ENCODE measurements around the gene MAP2. TPM values are rescaled to one million over a fixed set of nuclear protein-coding genes. Genes with fewer than 3 reads are reported as not detected.

Gene MAP2
- total and polyA plus RNA-seq, 4 donors, result 215 to 669 (median 469) TPM

DNA sequence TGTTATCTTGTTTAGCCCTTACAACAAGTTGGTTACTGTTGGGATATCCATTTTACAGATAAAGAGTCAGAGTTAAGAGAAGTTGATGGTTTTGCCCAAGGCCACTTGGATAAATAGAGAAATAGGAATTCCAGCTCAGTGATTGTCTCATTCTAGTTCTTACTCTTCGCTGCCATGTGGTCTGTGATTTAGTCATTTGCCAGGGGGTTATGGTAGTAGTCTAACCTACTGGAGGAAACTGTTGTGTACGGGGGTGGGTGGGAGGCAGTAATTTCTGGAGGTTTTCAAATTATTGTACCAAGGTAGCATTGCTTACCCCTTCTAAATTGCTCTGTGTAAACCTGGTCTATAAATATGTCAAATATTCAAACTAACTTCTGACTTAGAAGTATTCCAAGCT lies 110.4 kb downstream of the MAP2 start:
- no peaks in the 10 kb centered on the region for H3K4me1 ChIP-seq (ENCODE audit: control insufficient read depth, insufficient read depth, low read length)
- H3K36me3 ChIP-seq (ENCODE audit: control insufficient read depth, insufficient read depth, low read length), result no peaks in the 10 kb centered on the region
- H3K27me3 ChIP-seq (ENCODE audit: control insufficient read depth, insufficient read depth, low read length), result no peaks in the 10 kb centered on the region
- H3K27ac ChIP-seq (ENCODE audit: low read depth, low read length), result no peak overlapping the region
- DNase-seq (ENCODE audit: low read depth in 4 of 6, low spot score in 6 of 6), result no peak
- no peak overlapping the region for H3K4me3 ChIP-seq (ENCODE audit: low read depth, low read length)
- WGBS (ENCODE audit: insufficient coverage), result 67% methylated on average over 1 of the region's 2 CpGs
- no peaks in the 10 kb centered on the region for H3K9me3 ChIP-seq (ENCODE audit: control insufficient read depth, insufficient read depth, low read length)

DNA sequence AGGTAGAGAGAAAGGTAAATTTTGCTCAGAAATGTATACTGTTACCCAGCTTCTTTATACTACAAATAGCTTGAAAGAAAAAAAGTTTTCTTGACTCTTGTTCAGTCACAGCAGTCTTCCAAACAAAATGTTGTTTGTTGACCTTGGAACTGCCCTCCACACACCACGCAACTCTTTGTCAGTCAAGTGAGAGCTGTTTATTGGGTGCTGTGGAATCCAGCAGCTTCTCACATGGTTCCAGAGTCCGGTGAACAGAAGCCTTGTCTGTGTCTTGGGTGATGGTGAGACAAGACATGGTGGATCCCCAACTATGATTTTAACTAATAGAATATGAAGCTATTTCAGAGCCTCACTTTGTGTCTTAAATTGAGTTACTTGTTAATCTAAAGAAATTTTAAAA lies 112.5 kb downstream of the MAP2 start:
- WGBS (ENCODE audit: insufficient coverage), result no CpG with 5 or more reads among the region's 2 CpGs
- no peak for DNase-seq (ENCODE audit: low read depth in 4 of 6, low spot score in 6 of 6)
- Histone ChIP-seq H3K9me3 (ENCODE audit: control insufficient read depth, insufficient read depth, low read length) (no peaks in the 10 kb centered on the region), H3K4me3 (ENCODE audit: low read depth, low read length) (no peak overlapping the region), H3K36me3 (ENCODE audit: control insufficient read depth, insufficient read depth, low read length) (peaks cover 5% of the 10 kb centered on the region), H3K27ac (ENCODE audit: low read depth, low read length) (no peak overlapping the region), H3K4me1 (ENCODE audit: control insufficient read depth, insufficient read depth, low read length) (no peaks in the 10 kb centered on the region), H3K27me3 (ENCODE audit: control insufficient read depth, insufficient read depth, low read length) (no peaks in the 10 kb centered on the region)

DNA sequence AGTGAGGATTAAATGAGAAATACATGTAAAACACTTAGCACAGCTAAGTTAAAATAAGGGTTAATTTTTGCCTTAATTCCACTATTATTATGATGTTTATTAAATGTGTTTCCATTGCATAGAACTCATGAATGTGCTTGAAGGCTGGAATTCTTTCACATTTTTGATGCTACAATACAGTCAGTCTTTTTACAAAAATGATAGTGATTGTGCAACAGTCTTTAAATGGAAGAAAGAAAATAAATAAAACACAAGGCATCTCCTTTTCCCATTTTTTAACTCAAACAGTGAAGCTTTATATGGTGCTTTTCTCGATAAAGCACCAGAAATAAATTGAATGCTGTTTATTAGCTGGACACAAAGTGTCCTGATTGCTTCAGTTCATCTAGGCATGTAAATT lies 123.9 kb downstream of the MAP2 start:
- H3K9me3 ChIP-seq (ENCODE audit: control insufficient read depth, insufficient read depth, low read length), result no peaks in the 10 kb centered on the region
- no peak for DNase-seq (ENCODE audit: low read depth in 4 of 6, low spot score in 6 of 6)
- WGBS (ENCODE audit: insufficient coverage), result no CpG with 5 or more reads among the region's 1 CpG

DNA sequence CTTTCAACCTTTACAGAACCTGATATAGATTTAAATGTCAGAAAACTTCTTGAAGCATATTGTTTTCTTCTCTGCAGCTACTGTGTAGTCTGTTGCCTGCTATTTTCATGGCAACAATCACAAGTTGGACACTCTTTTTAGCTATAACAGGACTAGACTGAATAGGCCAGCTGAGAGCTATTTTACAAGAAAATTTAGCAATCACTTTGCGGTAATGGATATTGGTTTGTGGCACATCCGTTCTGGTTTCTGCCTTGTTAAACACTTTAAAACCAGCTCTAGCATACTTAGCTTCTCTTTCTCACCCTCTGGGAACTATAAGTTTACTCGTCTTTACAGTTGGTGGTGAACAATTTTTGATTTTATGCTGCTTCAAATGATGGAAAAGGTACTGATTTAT lies 125.7 kb downstream of the MAP2 start:
- WGBS (ENCODE audit: insufficient coverage), result no CpG with 5 or more reads among the region's 3 CpGs
- Histone ChIP-seq H3K9me3 (ENCODE audit: control insufficient read depth, insufficient read depth, low read length) (no peaks in the 10 kb centered on the region), H3K27me3 (ENCODE audit: control insufficient read depth, insufficient read depth, low read length) (no peaks in the 10 kb centered on the region), H3K4me1 (ENCODE audit: control insufficient read depth, insufficient read depth, low read length) (no peaks in the 10 kb centered on the region), H3K4me3 (ENCODE audit: low read depth, low read length) (no peak overlapping the region), H3K36me3 (ENCODE audit: control insufficient read depth, insufficient read depth, low read length) (no peaks in the 10 kb centered on the region), H3K27ac (ENCODE audit: low read depth, low read length) (no peak overlapping the region)
- DNase-seq (ENCODE audit: low read depth in 4 of 6, low spot score in 6 of 6), result peak in 1 of 6 donors; percentile 84

More for the DNA sequence above, 123.9 kb downstream of the MAP2 start:
- no peak overlapping the region for H3K4me3 ChIP-seq (ENCODE audit: low read depth, low read length)
- H3K27me3 ChIP-seq (ENCODE audit: control insufficient read depth, insufficient read depth, low read length), result no peaks in the 10 kb centered on the region
- peak overlapping the region; percentile 70 for H3K27ac ChIP-seq (ENCODE audit: low read depth, low read length)
- no peaks in the 10 kb centered on the region for H3K4me1 ChIP-seq (ENCODE audit: control insufficient read depth, insufficient read depth, low read length)
- H3K36me3 ChIP-seq (ENCODE audit: control insufficient read depth, insufficient read depth, low read length), result no peaks in the 10 kb centered on the region

DNA sequence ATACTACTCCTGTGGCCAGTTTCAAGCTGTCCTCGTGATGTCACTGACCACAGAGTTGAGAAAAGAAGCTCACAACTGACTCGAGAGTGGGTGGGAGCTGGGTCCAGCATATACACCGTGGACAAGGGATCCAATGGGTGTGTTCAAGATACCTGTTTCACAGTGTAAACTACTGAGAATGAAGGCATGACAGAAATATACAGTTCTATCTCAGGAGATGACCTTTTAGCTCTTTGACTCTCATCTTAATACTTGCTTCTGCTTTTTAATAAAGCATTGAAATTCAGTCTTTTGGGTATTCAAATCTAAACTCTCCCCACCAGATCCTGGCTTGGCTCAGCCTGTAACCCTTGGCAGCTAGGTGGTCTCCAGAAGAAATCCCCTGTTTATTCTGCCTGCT lies 130.1 kb downstream of the MAP2 start:
- 86% methylated on average over 3 of the region's 3 CpGs for WGBS (ENCODE audit: insufficient coverage)
- H3K36me3 ChIP-seq (ENCODE audit: control insufficient read depth, insufficient read depth, low read length), result no peaks in the 10 kb centered on the region
- no peak overlapping the region for H3K4me3 ChIP-seq (ENCODE audit: low read depth, low read length)
- H3K9me3 ChIP-seq (ENCODE audit: control insufficient read depth, insufficient read depth, low read length), result no peaks in the 10 kb centered on the region
- H3K27ac ChIP-seq (ENCODE audit: low read depth, low read length), result no peak overlapping the region
- no peak for DNase-seq (ENCODE audit: low read depth in 4 of 6, low spot score in 6 of 6)
- no peaks in the 10 kb centered on the region for H3K4me1 ChIP-seq (ENCODE audit: control insufficient read depth, insufficient read depth, low read length)
- H3K27me3 ChIP-seq (ENCODE audit: control insufficient read depth, insufficient read depth, low read length), result no peaks in the 10 kb centered on the region

DNA sequence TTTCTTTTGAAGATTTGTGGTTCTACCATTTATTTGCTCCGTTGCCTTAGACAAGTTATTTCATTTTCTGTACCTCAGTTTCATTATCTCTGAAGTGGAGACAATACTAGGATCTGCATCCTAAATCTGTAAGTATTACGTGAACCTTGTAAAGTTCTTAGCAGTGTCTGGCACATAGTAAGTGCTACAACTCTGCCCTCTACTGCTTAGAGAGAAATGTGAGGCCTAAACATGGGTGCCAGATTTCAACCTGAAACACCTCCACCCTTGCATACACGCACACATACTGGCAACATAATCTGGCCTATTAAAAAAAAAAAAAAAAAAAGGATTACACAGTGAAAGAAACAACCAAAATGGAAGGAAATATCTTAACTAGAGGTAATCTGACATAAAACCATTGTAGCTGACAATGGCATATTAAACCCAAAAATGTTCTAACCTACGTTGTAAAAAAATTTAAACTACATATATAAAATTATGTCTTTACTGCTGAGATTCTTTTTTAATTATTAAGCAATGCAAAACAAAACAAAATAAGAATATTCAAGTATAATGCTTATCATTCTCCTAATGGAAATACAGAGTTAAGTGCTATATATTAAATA lies 132.6 kb downstream of the MAP2 start:
- Histone ChIP-seq H3K27ac (ENCODE audit: low read depth, low read length) (no peak overlapping the region), H3K36me3 (ENCODE audit: control insufficient read depth, insufficient read depth, low read length) (no peaks in the 10 kb centered on the region), H3K27me3 (ENCODE audit: control insufficient read depth, insufficient read depth, low read length) (no peaks in the 10 kb centered on the region), H3K4me3 (ENCODE audit: low read depth, low read length) (no peak overlapping the region), H3K9me3 (ENCODE audit: control insufficient read depth, insufficient read depth, low read length) (no peaks in the 10 kb centered on the region), H3K4me1 (ENCODE audit: control insufficient read depth, insufficient read depth, low read length) (no peaks in the 10 kb centered on the region)
- WGBS (ENCODE audit: insufficient coverage), result 78% methylated on average over 1 of the region's 4 CpGs
- DNase-seq (ENCODE audit: low read depth in 4 of 6, low spot score in 6 of 6), result peak in 2 of 6 donors; percentile 45 to 47

DNA sequence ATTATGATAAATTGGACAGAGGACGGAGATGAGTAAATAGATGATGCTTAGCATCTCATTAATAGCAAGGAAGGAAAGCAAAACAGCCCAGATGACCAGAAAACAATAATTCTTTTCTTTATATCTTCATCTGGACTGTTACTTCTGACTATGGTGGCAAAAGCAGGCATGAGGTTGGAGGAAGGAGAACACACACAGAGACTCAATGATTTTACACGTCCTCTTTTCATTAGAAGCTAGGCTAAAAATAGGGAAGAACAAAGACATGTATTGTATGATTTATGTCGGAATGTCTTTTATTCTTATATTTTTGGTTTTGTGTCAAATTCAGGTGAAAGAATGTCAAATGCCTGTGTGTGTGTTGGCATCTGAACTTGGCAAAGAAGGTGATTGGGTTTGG lies 137.1 kb downstream of the MAP2 start:
- Histone ChIP-seq H3K9me3 (ENCODE audit: control insufficient read depth, insufficient read depth, low read length) (no peaks in the 10 kb centered on the region), H3K27me3 (ENCODE audit: control insufficient read depth, insufficient read depth, low read length) (no peaks in the 10 kb centered on the region), H3K27ac (ENCODE audit: low read depth, low read length) (no peak overlapping the region), H3K4me3 (ENCODE audit: low read depth, low read length) (no peak overlapping the region), H3K36me3 (ENCODE audit: control insufficient read depth, insufficient read depth, low read length) (no peaks in the 10 kb centered on the region), H3K4me1 (ENCODE audit: control insufficient read depth, insufficient read depth, low read length) (no peaks in the 10 kb centered on the region)
- WGBS (ENCODE audit: insufficient coverage), result no CpG with 5 or more reads among the region's 3 CpGs
- DNase-seq (ENCODE audit: low read depth in 4 of 6, low spot score in 6 of 6), result no peak

DNA sequence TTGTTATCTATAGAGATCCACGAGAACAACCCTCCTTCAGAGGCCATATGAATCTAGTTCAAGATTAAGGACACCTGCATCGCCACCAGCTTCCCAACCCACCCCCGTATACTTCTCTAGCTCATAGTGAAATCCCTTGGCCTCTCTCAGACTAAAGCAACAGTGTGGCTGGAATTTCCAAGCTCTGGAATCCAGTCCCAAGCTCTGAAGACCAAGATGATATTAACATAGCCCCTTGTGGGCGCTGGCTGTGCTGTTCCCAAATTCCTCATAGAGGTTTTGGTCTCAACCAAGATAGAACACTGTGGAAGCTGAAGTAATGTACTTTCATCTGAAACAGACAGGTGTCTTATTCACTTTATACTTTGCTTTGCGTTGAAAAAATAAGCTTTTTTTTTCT lies 139.6 kb downstream of the MAP2 start:
- DNase-seq (ENCODE audit: low read depth in 4 of 6, low spot score in 6 of 6), result no peak
- Histone ChIP-seq H3K9me3 (ENCODE audit: control insufficient read depth, insufficient read depth, low read length) (no peaks in the 10 kb centered on the region), H3K36me3 (ENCODE audit: control insufficient read depth, insufficient read depth, low read length) (no peaks in the 10 kb centered on the region), H3K4me3 (ENCODE audit: low read depth, low read length) (no peak overlapping the region), H3K27me3 (ENCODE audit: control insufficient read depth, insufficient read depth, low read length) (no peaks in the 10 kb centered on the region), H3K27ac (ENCODE audit: low read depth, low read length) (no peak overlapping the region), H3K4me1 (ENCODE audit: control insufficient read depth, insufficient read depth, low read length) (no peaks in the 10 kb centered on the region)
- 84% methylated on average over 4 of the region's 5 CpGs for WGBS (ENCODE audit: insufficient coverage)

DNA sequence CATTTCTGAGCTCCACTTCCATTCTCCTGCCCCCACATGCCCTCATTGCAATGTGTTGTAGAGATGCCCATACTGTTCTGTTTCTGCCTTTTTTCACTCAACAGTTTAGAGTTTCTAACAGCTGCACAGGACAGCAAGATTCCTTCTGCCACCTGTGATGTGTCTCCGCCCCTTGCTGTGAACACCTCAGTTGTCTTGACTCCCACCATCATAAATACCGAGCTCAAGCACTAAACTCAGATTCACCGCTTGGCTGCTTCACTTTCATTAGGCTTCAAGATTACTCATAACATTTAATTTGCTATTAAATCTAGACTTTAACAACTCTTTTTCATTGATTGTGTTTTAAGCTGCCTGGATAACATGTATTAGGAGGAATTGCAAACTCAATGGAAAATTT lies 141.0 kb downstream of the MAP2 start:
- Histone ChIP-seq H3K9me3 (ENCODE audit: control insufficient read depth, insufficient read depth, low read length) (no peaks in the 10 kb centered on the region), H3K4me3 (ENCODE audit: low read depth, low read length) (no peak overlapping the region), H3K27ac (ENCODE audit: low read depth, low read length) (no peak overlapping the region), H3K4me1 (ENCODE audit: control insufficient read depth, insufficient read depth, low read length) (no peaks in the 10 kb centered on the region), H3K27me3 (ENCODE audit: control insufficient read depth, insufficient read depth, low read length) (no peaks in the 10 kb centered on the region), H3K36me3 (ENCODE audit: control insufficient read depth, insufficient read depth, low read length) (no peaks in the 10 kb centered on the region)
- 93% methylated on average over 1 of the region's 3 CpGs for WGBS (ENCODE audit: insufficient coverage)
- DNase-seq (ENCODE audit: low read depth in 4 of 6, low spot score in 6 of 6), result no peak

DNA sequence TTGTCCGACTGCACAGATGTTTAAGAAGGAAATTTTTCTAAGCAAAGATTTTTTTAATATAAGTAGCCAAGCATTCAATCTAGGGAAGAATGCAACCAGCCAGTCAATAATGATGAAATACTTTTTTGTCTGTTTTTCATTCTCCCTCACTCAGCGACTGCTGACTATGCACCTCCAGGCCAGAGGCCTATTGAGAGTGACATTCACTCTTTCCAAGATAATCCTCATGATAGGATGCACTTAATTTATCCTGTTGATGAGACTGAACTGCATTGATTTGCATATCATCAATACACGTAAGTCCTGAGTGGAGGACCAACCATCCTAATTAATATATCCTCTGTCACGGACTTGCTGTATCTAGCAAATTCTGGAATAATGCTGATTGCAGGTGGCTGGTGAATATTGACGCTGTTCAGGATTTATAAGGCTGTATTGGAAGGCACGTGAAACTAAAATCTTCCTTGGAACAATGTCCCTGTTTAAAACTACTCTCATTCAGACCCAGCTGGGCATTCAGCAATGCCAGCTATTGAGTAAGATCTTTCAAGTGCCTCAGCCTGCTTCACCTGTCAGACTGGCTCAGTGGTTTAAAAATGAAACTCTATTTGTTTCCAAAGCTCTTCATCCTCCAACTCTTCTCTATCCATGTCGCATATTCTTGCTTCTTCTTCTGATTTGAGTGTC lies 142.2 kb downstream of the MAP2 start:
- Histone ChIP-seq H3K27ac (ENCODE audit: low read depth, low read length) (peak overlapping the region; percentile 22), H3K36me3 (ENCODE audit: control insufficient read depth, insufficient read depth, low read length) (no peaks in the 10 kb centered on the region), H3K27me3 (ENCODE audit: control insufficient read depth, insufficient read depth, low read length) (no peaks in the 10 kb centered on the region), H3K9me3 (ENCODE audit: control insufficient read depth, insufficient read depth, low read length) (no peaks in the 10 kb centered on the region), H3K4me1 (ENCODE audit: control insufficient read depth, insufficient read depth, low read length) (no peaks in the 10 kb centered on the region), H3K4me3 (ENCODE audit: low read depth, low read length) (no peak overlapping the region)
- DNase-seq (ENCODE audit: low read depth in 4 of 6, low spot score in 6 of 6), result peak in 2 of 6 donors; percentile 56 to 65
- WGBS (ENCODE audit: insufficient coverage), result 60% methylated on average over 1 of the region's 7 CpGs
